Stimulated activated CD4-positive, alpha-beta T cell treated with anti-CD3 and anti-CD28 coated beads, Interleukin-1b, Interleukin-23, amount 100 ng/mL, for 4 hours (primary cell): ENCODE measurements around the gene PPP1R7.
"Not testable (repeated sequence)": the region's sequence is repeated elsewhere in the genome, so short reads cannot be mapped to it uniquely, and the experiment has no call there.

Source experiments
- DNase-seq, 2 donors: peaks; one replicate each; pipeline ENCODE4 v3.0.0-alpha.2; 2020; ENCODE audit warnings: low read depth in 2 of 2

Gene PPP1R7

GRCh38 chr2:241193271-241193670 lies 43.0 kb downstream of the PPP1R7 start:
- no peak for DNase-seq

- no peak for DNase-seq
Measured at GRCh38 chr2:241194811-241195210, 44.5 kb downstream of the PPP1R7 start.

- no peak for DNase-seq
Measured at GRCh38 chr2:241195506-241196130, 45.4 kb downstream of the PPP1R7 start.

GRCh38 chr2:241197246-241197645 lies 47.0 kb downstream of the PPP1R7 start:
- not testable (repeated sequence) for DNase-seq

- DNase-seq, result no peak
Measured at GRCh38 chr2:241197947-241198346, 47.7 kb downstream of the PPP1R7 start.

- no peak for DNase-seq
Measured at GRCh38 chr2:241198381-241199279, 48.4 kb downstream of the PPP1R7 start.

- no peak for DNase-seq
Measured at GRCh38 chr2:241199286-241199685, 49.0 kb downstream of the PPP1R7 start.

GRCh38 chr2:241199897-241200821 lies 49.9 kb downstream of the PPP1R7 start:
- DNase-seq, result no peak

GRCh38 chr2:241200822-241201395 lies 50.6 kb downstream of the PPP1R7 start:
- no peak for DNase-seq

- DNase-seq, result no peak
Measured at GRCh38 chr2:241201445-241202267, 51.4 kb downstream of the PPP1R7 start.

GRCh38 chr2:241202268-241202585 lies 52.0 kb downstream of the PPP1R7 start:
- DNase-seq, result no peak

GRCh38 chr2:241202681-241203080 lies 52.4 kb downstream of the PPP1R7 start:
- DNase-seq, result no peak

GRCh38 chr2:241203218-241204009 lies 53.1 kb downstream of the PPP1R7 start:
- no peak for DNase-seq

- DNase-seq, result no peak
Measured at GRCh38 chr2:241204010-241204384, 53.7 kb downstream of the PPP1R7 start.

- DNase-seq, result no peak
Measured at GRCh38 chr2:241204490-241204889, 54.2 kb downstream of the PPP1R7 start.

- DNase-seq, result no peak
Measured at GRCh38 chr2:241205086-241205485, 54.8 kb downstream of the PPP1R7 start.

GRCh38 chr2:241207151-241207550 lies 56.9 kb downstream of the PPP1R7 start:
- DNase-seq, result no peak

GRCh38 chr2:241207641-241208040 lies 57.4 kb downstream of the PPP1R7 start:
- DNase-seq, result no peak

- no peak for DNase-seq
Measured at GRCh38 chr2:241208058-241208457, 57.8 kb downstream of the PPP1R7 start.

- no peak for DNase-seq
Measured at GRCh38 chr2:241209271-241209670, 59.0 kb downstream of the PPP1R7 start.
